GM18499 (cell line): ENCODE results near the gene CD247.

Experiments
- ATAC-seq: cut with Tn5 transposase; IDR thresholded peaks from one replicate; pipeline ENCODE4 v1.9.1; 2021; ENCODE audit warnings: moderate number of reproducible peaks; ENCODE audit not compliant: insufficient read depth, unreplicated experiment

The CD247 gene

GRCh38 chr1:167425482-167425881 lies 92.8 kb downstream of the CD247 start:
- no peak for ATAC-seq

GRCh38 chr1:167423684-167424619 lies 94.4 kb downstream of the CD247 start:
- no peak for ATAC-seq

GRCh38 chr1:167420510-167420909 lies 97.8 kb downstream of the CD247 start:
- ATAC-seq: no peak

GRCh38 chr1:167419245-167419644 lies 99.1 kb downstream of the CD247 start:
- ATAC-seq: no peak

- no peak for ATAC-seq
These were observed 99.9 kb downstream of the CD247 start for GRCh38 chr1:167418391-167418790.

GRCh38 chr1:167416506-167416905 lies 101.8 kb downstream of the CD247 start:
- ATAC-seq: no peak

GRCh38 chr1:167413328-167413727 lies 105.0 kb downstream of the CD247 start:
- no peak for ATAC-seq

GRCh38 chr1:167412920-167413319 lies 105.4 kb downstream of the CD247 start:
- ATAC-seq: no peak

GRCh38 chr1:167412072-167412471 lies 106.3 kb downstream of the CD247 start:
- no peak for ATAC-seq

GRCh38 chr1:167409183-167409582 lies 109.1 kb downstream of the CD247 start:
- no peak for ATAC-seq

GRCh38 chr1:167408355-167408754 lies 110.0 kb downstream of the CD247 start:
- ATAC-seq: no peak

- ATAC-seq: no peak
These were observed 113.4 kb downstream of the CD247 start for GRCh38 chr1:167404908-167405307.

GRCh38 chr1:167404161-167404888 lies 114.0 kb downstream of the CD247 start:
- ATAC-seq: no peak

- no peak for ATAC-seq
These were observed 117.0 kb downstream of the CD247 start for GRCh38 chr1:167401260-167401873.

GRCh38 chr1:167400359-167400953 lies 117.9 kb downstream of the CD247 start:
- ATAC-seq: no peak

GRCh38 chr1:167392200-167392696 lies 126.1 kb downstream of the CD247 start:
- no peak for ATAC-seq

- ATAC-seq: no peak
These were observed 129.4 kb downstream of the CD247 start for GRCh38 chr1:167388976-167389375.

- no peak for ATAC-seq
These were observed 130.9 kb downstream of the CD247 start for GRCh38 chr1:167387251-167387910.
